Bone marrow (tissue), 2 donors: ENCODE measurements around the gene PRAC1.

Experiments used
- DNase-seq, 2 donors: peaks; one replicate each; lab custom pipeline; 2025; lab: John Stamatoyannopoulos, UW

Gene PRAC1

GRCh38 chr17:48704361-48705248 lies 17.7 kb downstream of the PRAC1 start:
- DNase-seq: no peak

GRCh38 chr17:48701864-48702532 lies 20.3 kb downstream of the PRAC1 start:
- DNase-seq: no peak

DNA sequence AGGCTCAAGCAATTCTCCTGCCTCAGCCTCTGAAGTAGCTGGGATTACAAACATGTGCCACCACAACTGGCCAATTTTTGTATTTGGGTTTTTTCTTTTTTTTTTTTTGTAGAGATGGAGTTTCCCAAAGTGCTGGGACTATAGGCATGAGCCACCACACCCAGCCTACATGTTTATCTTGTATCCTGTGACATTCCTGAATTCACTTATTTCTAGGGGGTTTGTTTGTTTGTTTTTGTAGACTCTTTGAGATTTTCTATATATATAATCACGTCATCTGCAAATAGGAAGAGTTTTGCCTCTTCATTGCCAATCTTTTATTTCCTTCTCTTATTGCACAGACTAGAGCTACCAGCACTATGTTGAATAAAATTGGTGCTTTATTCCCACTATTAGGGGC lies 29.1 kb downstream of the PRAC1 start:
- DNase-seq: no peak

- DNase-seq: no peak
These were observed 30.3 kb downstream of the PRAC1 start for GRCh38 chr17:48692049-48692448.

DNA sequence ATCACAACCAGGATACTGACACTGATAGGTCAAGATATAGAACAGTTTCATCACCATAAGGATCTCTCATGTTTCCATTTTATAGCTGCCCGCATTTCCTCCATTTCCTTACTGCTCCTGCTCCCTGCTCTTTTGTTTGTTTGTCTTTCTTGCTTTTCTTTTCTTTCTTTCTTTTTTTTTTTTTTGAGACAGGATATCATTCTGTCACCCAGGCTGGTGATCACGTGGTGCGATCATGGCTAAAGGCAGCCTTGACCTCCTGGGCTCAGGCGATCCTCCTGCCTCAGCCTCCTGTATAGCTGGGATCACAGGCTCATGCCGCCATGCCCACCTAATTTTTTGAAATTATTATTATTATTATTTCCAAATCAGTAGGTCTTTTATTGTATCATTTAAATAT lies 31.7 kb downstream of the PRAC1 start:
- DNase-seq: no peak

DNA sequence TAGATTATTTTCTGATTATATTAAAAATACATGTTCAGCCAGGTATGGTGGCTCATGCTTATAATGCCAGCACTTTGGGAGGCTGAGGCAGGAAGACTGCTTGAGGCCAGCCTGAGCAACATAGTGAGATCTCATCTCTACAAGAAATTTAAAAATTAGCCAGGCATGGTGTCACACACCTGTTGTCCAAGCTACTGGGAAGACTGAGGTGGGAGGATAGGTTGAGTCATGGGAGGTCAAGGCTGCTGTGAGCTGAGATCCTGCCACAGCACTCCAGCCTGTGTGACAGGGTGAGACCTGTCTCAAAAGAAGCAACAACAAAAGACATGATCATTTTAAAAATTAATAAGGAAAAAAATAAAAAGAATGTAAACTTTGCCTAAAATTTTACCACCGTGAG lies 40.7 kb downstream of the PRAC1 start:
- no peak for DNase-seq

DNA sequence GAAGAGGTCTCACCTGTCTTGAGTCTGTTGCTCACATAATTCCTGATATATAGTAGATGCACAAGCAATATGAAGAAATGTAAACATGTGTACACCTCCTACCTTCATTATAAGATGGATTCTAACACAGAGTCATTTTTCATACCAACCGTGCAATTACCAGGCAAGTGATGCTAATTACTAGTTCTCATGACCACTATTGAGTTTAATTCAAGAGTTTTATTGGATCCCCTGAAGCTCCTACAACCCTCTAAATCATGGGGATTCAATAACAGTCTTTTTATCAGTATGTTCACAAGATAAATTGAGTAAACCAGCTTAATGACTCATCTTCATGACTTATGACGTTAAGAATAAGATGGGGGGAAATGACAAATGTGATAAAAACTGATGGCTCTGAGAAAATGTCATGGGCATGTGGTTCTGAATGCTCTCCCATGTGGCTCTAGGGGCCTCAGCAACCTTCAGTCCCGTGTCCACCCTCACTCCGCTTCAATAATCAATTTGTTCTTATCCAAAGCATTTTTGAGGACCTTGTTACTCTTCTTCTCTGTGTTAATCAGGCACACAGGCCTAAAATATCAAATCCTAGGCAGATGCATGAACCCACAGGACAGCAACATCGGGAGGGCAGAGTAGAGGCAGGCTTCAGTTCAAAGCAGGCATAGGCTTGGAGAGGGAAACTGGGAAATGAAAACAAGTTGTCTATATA lies 42.8 kb downstream of the PRAC1 start:
- no peak for DNase-seq

DNA sequence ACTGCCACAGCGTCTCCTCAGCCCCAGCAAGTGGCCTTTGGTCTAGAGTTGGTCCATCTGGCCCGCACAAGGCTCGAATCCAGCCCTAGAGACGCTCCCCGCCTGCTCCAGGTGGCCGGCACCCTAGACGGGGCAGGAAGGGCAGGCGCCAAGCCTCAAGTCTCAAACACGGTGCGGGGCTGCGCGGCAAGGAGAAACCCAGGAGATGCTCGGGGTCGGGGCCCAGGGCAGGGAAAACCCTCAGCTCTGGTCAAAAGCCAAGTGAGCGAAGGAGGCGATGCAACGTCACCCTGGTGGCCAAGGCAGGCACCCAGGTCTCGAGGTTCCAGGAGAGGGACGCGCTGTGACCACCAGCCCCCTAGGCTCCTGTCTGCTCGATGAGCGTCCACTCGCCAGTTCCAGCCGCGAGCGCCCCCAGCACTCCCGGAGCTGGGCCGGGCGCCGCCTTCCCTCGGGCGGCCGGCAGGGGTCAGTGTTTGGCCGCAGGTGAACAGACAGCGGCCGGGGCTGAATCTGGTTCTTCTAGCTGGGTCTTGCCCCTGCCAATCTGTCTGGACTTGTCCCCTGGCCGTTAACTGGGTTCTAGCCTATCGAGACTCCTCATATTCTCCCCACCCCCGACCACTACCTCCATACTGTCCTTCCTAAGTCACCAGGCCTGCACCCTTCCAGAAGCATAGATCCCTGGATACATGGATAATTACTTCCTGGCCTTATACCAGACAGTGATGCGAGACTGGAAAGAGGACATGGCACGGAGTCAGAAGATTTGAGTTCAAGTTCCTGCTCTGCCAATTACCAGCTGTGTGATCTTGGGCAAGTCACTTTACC lies 44.0 kb downstream of the PRAC1 start:
- DNase-seq: peak; percentile 14 to 30

DNA sequence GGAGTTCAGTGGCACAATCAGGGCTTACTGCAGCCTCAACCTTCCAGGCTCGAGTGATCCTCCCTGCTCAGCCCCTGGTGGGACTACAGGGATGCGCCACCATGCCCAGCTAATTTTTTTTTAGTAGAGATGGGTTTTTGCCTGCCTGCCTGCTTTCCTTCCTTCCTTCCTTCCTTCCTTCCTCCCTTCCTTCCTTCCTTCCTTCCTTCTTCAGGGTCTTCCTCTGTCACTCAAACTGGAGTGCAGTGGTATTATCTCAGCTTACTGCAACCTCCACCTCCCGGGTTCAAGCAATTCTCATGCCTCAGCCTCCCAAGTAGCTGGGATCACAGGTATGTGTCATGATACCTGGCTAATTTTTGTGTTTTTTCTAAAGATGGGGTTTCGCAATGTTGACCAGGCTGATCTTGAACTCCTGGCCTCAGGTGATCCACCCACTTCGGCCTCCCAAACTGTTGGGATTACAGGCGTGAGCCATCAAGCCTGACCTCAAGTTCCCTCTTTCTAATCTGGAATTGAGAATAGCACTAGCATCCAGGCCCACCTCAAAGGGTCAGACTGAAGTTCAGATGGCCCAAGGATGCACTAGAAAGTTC lies 45.3 kb downstream of the PRAC1 start:
- DNase-seq: no peak

DNA sequence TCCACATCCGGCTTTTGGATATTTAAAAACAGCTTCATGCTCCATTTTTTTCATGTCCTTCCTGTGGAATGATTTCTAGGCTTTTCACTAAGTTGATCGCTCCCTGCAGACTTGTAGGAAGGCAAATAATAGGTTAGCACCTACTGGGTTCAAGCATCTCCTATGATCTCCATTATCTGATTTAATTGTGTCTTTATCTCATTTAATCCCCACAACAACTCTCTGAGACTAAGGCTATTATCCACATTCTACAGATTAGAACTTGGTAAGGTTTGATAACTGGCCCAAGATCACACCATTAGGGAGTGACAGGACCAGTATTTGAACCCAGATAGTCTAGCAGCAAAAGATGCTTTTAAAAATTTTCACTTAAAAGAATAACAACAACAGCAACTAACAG lies 50.0 kb downstream of the PRAC1 start:
- no peak for DNase-seq
